Activated T-cell treated with anti-CD3 and anti-CD28 coated beads, Interleukin-2, amount 50 U/mL, for 1 hour (primary cell): Measurements from ENCODE around the gene CCDC63.

Experiments
- DNase-seq: peaks from one replicate; pipeline ENCODE4 v3.0.0-alpha.2; 2020

The CCDC63 gene

GRCh38 chr12:110846615-110847566 is at the start of gene CCDC63:
CCDC63 (plus strand) TSS chr12:110846987; CDS start chr12:110852955, 5,968 bp downstream.
- DNase-seq, result peak; percentile 39

GRCh38 chr12:110798461-110798860 is 48.3 kb upstream of the CCDC63 start:
- no peak for DNase-seq

GRCh38 chr12:110802489-110802888 is 44.3 kb upstream of the CCDC63 start:
- no peak for DNase-seq

- DNase-seq, result no peak
These were observed 42.4 kb upstream of the CCDC63 start for GRCh38 chr12:110804406-110804805.

DNA sequence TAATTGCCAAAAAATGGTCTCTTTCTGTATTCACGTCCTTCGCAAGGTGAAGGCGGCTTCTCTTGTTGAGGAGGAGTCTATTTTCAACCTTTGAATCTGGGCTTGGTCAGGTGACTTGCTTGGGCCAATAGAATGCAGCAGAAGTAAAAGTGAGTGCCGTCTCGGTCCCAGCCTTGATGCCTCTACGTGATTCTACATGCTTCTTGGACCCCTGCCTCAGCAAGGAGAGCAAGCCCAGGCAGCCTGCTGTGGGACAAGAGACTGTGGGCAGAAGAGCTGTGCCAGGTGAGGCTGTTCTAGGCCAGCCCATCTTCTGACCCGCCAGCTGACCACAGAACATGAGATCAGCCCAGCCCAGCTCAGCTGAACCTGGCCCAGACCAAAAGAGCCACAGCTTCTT is 39.1 kb upstream of the CCDC63 start:
- no peak for DNase-seq

DNA sequence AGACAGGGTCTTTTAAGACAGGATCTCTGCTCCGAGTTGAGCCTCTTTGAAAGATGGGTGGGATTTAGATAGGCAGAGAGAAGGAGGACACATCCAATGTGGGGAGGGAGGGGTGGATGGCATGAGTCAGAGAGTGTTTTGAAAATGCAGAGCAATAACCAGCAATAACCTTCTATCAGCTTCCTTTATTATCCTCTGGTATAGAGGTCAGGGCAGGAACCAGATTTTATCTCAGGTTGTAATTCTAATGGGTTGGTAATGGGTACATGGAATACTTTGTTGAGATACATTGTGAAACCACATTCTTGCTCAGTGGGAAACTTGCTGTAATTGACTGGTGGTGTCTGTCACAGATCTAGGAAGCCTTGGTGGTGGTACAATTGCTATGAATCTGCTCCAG is 37.6 kb upstream of the CCDC63 start:
- DNase-seq, result no peak

DNA sequence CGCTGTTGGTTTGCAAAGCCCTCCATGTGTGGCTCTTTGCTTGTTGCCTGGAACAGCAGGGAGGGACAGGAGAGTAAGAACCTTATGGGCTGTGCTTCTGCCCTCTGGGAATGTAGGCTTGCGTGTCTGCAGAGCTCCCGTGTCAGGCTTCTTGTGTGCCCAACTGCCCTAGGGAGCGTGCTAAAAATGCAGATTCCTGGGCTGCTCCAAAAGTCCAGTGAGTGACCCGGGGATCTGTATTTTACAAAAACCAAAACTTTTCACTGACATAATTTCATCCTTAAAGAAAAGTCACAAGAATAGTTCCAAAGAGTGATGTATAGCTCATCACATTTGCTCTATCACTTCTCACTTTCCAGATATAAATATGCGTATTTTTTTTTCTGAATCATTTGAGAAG is 34.8 kb upstream of the CCDC63 start:
- no peak for DNase-seq

DNA sequence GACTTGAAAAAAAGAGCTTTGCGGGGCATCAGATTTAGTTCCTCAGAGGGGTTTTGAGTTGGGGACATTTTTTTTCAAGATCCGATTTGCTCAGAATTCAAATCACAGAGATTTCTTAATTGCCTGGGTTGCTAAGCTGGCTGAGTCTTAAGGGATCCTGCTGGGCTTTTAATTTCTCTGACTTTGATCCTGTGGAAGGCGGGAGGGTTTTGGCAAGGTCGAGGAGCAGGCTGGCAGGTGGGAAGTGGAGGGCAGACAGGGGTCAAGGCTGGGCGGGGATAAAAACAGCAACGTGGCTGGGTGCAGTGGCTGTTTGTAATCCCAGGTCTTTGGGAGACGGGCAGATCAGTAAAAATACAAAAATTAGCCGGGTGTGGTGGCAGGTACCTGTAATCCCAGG is 33.5 kb upstream of the CCDC63 start:
- DNase-seq, result no peak

DNA sequence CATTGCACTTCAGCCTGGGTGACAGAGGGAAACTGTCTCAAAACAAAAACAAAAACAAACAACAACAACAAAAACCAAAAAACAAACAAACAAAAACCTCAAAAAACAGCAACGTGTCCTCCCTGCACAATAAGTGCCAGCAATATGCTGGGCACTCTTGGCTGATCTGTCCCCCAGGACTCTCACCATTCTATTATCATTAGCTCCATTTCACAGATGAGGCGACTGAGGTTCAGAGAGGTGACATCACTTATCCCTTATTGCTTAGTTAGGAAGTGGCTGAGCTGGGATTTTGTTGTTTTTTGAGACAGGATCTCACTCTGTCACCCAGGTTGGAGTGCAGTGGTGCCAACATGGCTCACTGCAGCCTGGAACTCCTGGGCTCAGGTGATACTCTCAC is 33.0 kb upstream of the CCDC63 start:
- DNase-seq, result no peak

GRCh38 chr12:110816248-110816647 is 30.5 kb upstream of the CCDC63 start:
- DNase-seq, result no peak

DNA sequence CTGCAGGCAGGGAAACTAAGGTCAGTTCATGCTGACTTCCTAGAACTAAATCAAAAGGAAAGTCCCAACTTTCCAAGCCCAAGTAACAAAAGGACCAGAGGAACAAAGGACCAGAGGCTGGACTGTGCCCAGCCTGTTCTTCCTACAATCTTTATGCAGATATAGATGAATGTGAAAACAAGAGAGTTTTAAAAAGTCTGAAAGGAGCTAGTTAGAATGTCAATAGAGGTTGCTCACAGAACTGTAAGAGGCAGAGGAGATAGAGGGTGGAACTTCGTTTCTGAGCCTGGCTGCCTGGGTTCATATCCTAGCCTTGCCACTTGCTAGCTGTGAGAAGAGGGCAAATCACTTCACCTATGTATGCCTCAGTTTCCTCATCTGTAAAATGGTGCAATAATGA is 30.0 kb upstream of the CCDC63 start:
- DNase-seq, result no peak

DNA sequence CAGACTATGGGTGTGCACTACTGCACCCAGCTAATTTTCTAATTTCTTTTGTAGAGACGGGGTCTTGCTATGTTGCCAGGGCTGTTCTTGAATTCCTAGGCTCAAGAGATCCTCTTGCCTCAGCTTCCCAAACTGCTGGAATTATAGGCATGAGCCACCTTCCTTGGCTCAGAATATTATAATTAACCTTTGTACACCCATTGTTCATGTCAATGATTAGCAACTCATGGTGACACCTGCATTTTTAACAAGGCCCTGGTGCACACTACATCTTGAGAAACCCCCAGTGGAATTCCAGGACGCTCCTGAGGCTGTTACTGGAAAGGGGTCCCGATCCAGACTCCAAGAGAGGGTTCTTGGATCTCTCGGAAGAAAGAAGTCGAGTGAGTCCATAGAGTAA is 28.3 kb upstream of the CCDC63 start:
- DNase-seq, result no peak

- DNase-seq, result no peak
These were observed 27.6 kb upstream of the CCDC63 start for GRCh38 chr12:110819150-110819549.

GRCh38 chr12:110819646-110820045 is 27.1 kb upstream of the CCDC63 start:
- DNase-seq, result no peak

GRCh38 chr12:110821917-110822316 is 24.9 kb upstream of the CCDC63 start:
- no peak for DNase-seq

DNA sequence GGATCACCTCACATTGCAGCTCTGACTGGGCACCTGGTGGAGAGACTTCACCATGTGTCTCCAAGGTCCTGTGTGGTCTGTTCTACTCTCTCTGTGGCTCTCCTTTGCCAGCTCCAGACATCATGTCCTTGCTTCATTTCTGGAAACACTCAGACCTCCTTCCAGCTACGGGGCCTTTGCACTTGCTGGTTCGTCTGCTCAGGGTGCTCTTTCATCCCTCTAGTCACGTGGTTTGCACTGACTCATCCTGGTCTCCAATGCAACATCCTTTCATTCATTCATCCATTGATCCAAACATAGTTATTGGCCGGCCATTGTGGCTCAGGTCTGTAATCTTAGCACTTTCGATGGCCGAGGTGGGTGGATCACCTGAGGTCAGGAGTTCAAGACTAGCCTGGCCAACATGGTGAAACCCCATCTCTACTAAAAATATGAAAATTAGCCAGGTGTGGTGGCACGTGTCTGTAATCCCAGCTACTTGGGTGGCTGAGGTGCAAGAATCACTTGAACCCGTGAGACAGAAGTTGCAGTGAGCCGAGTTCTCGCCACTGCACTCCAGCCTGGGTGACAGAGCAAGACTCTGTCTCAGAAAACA is 23.9 kb upstream of the CCDC63 start:
- DNase-seq, result no peak

GRCh38 chr12:110824342-110824741 is 22.4 kb upstream of the CCDC63 start:
- no peak for DNase-seq

- no peak for DNase-seq
These were observed 21.3 kb upstream of the CCDC63 start for GRCh38 chr12:110825530-110825929.

DNA sequence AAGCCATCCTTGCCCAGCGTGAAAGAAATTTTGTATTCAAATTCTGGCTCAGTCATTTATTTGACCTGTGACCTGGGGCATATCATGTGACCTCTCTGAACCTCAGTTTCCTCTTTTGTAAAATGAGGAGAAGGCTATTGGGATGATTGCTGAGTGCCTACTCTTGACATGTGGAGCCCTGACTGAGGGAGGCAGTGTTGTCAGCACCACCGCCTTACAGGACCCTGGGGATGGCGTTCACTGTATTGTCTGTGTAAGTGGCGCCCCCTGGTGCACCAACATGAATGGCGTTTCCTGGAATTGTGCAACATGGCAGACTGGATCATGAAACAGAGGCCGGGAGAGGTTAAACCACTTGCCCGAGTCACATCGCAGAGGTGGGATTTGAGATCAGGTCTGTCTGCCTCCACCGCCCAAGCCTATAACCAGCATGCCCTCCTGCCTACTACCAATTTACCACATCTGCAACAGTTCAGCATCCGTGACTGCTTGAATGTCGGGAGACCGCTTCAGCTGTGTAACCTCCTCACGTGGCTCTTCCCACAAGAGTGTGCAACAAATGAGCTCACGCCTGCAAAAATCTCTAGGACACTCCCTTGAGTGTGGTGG is 20.1 kb upstream of the CCDC63 start:
- DNase-seq, result peak; percentile 81

DNA sequence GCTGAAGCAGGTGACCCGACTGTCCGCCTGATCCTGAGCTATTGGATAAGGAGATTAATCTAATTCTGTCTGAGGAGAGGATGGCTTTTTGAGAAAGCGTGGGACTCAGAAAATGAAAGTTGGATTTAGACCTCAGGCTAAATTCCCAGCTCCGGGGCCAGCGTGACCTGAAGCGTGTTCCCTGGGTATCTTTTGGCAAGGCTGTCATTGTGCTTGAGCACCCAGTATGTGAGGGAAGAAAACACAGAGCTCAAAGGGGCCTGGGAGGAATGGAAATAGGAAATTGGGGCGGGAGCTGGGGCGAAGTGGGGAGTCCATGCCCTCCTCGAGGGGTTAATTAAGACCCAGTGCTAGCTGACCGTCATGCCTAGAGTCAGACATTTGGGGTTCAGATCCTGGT is 17.5 kb upstream of the CCDC63 start:
- no peak for DNase-seq

DNA sequence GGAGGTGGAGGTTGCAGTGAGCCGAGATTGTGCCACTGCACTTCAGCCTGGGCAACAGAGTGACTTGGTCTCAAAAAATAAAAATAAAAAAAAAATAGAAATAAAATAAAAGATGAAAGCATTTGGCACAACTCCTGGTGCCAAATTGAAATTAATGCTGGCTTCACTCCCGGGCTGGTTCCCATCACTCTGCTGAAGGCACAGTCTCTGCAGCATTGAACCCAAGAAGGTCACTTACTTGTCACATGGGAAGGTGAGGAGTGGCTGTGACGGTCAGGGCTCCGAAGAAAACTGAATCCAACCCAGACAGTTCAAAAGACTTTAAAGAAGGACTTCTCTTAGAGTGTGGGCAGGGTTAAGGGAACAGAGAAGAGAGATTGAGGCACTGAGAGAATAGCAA is 10.5 kb upstream of the CCDC63 start:
- DNase-seq, result no peak

- DNase-seq, result no peak
These were observed 5.8 kb upstream of the CCDC63 start for GRCh38 chr12:110841007-110841406.

GRCh38 chr12:110844131-110844530 is 2.7 kb upstream of the CCDC63 start:
- no peak for DNase-seq
